K562 (cell line): ENCODE data around the gene PIP4K2A. TPM values are rescaled to one million over a fixed set of nuclear protein-coding genes. Genes with fewer than 3 reads are reported as not detected.

ENCODE experiments used
- ARID2 ChIP-seq: fragments of 450-650 bp; IDR thresholded peaks from 2 replicates; pipeline ENCODE4 v1.6.1; 2017; ENCODE audit warnings: antibody characterized with exemption, mild to moderate bottlenecking
- CBFB ChIP-seq: sonication (generic); formaldehyde crosslinking; IDR thresholded peaks from 2 replicates; pipeline ENCODE4 v1.4.0; 2020; ENCODE audit warnings: mild to moderate bottlenecking, missing genetic modification reagents
- IFI16 ChIP-seq: fragments of 250-450 bp; sonication (Bioruptor Pico); IDR thresholded peaks from 2 replicates; pipeline ENCODE4 v2.1.2; 2022; ENCODE audit warnings: mild to moderate bottlenecking, inconsistent platforms
- MCM3 ChIP-seq: fragments of 450-650 bp; IDR thresholded peaks from 2 replicates; pipeline ENCODE4 v1.6.1; 2016
- SP2 ChIP-seq: IDR thresholded peaks from 2 replicates; pipeline ENCODE4 v1.6.1; 2011; ENCODE audit warnings: mild to moderate bottlenecking, low read depth, low read length, moderate library complexity; ENCODE audit not compliant: poor library complexity, severe bottlenecking; ENCODE audit errors: extremely low read depth
- STAT5B ChIP-seq: fragments of 250-450 bp; sonication (Bioruptor Pico); IDR thresholded peaks from 2 replicates; pipeline ENCODE4 v1.8.0; 2021; ENCODE audit warnings: mild to moderate bottlenecking, inconsistent platforms
- polyA plus RNA-seq, 8 experiments: library from polyadenylated mRNA; depleted of rRNA in 4 of 8; stranded (reverse) in 5 of 8; unstranded in 3 of 8; fragments of >200 nt; fragmentation: Nextera tagmentation in 2 of 8; fragmentation: Illumina TruSeq in 1 of 8; extraction: Ambion mirVana in 2 of 8; extraction: Trizol in 1 of 8; gene quantifications; 2 replicates each; pipeline versions ENCODE4 v1.2.1 to v1.2.3, GENCODE V29; 2011 to 2014; ENCODE audit warnings: inconsistent platforms in 1 of 8, missing spikeins in 1 of 8
- total RNA-seq, 7 experiments: library from RNA; depleted of rRNA in 6 of 7; stranded (reverse); fragments of >200 nt in 6 of 7; fragmentation: Illumina TruSeq in 2 of 7; extraction: Trizol in 2 of 7; gene quantifications; 2 replicates each; pipeline versions ENCODE4 v1.2.1 to v1.2.3, GENCODE V29; 2011 to 2021; ENCODE audit warnings: low replicate concordance in 1 of 7
- TF ChIP-seq, protein P1 (sequence below): fragments of 450-650 bp; IDR thresholded peaks from 2 replicates; pipeline ENCODE4 v1.6.1; 2016; ENCODE audit warnings: mild to moderate bottlenecking, moderate library complexity
- TF ChIP-seq, protein P2 (sequence below): sonication (generic); formaldehyde crosslinking; IDR thresholded peaks from 2 replicates; pipeline ENCODE4 v1.8.1; 2023; ENCODE audit warnings: mild to moderate bottlenecking, missing genetic modification reagents, moderate library complexity

Gene PIP4K2A
- total and polyA plus RNA-seq, 9 of the 15 experiments (the other 6 are each of a cell fraction or from before 2014, with no cell fraction given): 35.6 to 117 (median 71.9) TPM

GRCh38 chr10:22669163-22669711 lies 45.1 kb downstream of the PIP4K2A start (continued):
- TF ChIP-seq, protein P1, sequence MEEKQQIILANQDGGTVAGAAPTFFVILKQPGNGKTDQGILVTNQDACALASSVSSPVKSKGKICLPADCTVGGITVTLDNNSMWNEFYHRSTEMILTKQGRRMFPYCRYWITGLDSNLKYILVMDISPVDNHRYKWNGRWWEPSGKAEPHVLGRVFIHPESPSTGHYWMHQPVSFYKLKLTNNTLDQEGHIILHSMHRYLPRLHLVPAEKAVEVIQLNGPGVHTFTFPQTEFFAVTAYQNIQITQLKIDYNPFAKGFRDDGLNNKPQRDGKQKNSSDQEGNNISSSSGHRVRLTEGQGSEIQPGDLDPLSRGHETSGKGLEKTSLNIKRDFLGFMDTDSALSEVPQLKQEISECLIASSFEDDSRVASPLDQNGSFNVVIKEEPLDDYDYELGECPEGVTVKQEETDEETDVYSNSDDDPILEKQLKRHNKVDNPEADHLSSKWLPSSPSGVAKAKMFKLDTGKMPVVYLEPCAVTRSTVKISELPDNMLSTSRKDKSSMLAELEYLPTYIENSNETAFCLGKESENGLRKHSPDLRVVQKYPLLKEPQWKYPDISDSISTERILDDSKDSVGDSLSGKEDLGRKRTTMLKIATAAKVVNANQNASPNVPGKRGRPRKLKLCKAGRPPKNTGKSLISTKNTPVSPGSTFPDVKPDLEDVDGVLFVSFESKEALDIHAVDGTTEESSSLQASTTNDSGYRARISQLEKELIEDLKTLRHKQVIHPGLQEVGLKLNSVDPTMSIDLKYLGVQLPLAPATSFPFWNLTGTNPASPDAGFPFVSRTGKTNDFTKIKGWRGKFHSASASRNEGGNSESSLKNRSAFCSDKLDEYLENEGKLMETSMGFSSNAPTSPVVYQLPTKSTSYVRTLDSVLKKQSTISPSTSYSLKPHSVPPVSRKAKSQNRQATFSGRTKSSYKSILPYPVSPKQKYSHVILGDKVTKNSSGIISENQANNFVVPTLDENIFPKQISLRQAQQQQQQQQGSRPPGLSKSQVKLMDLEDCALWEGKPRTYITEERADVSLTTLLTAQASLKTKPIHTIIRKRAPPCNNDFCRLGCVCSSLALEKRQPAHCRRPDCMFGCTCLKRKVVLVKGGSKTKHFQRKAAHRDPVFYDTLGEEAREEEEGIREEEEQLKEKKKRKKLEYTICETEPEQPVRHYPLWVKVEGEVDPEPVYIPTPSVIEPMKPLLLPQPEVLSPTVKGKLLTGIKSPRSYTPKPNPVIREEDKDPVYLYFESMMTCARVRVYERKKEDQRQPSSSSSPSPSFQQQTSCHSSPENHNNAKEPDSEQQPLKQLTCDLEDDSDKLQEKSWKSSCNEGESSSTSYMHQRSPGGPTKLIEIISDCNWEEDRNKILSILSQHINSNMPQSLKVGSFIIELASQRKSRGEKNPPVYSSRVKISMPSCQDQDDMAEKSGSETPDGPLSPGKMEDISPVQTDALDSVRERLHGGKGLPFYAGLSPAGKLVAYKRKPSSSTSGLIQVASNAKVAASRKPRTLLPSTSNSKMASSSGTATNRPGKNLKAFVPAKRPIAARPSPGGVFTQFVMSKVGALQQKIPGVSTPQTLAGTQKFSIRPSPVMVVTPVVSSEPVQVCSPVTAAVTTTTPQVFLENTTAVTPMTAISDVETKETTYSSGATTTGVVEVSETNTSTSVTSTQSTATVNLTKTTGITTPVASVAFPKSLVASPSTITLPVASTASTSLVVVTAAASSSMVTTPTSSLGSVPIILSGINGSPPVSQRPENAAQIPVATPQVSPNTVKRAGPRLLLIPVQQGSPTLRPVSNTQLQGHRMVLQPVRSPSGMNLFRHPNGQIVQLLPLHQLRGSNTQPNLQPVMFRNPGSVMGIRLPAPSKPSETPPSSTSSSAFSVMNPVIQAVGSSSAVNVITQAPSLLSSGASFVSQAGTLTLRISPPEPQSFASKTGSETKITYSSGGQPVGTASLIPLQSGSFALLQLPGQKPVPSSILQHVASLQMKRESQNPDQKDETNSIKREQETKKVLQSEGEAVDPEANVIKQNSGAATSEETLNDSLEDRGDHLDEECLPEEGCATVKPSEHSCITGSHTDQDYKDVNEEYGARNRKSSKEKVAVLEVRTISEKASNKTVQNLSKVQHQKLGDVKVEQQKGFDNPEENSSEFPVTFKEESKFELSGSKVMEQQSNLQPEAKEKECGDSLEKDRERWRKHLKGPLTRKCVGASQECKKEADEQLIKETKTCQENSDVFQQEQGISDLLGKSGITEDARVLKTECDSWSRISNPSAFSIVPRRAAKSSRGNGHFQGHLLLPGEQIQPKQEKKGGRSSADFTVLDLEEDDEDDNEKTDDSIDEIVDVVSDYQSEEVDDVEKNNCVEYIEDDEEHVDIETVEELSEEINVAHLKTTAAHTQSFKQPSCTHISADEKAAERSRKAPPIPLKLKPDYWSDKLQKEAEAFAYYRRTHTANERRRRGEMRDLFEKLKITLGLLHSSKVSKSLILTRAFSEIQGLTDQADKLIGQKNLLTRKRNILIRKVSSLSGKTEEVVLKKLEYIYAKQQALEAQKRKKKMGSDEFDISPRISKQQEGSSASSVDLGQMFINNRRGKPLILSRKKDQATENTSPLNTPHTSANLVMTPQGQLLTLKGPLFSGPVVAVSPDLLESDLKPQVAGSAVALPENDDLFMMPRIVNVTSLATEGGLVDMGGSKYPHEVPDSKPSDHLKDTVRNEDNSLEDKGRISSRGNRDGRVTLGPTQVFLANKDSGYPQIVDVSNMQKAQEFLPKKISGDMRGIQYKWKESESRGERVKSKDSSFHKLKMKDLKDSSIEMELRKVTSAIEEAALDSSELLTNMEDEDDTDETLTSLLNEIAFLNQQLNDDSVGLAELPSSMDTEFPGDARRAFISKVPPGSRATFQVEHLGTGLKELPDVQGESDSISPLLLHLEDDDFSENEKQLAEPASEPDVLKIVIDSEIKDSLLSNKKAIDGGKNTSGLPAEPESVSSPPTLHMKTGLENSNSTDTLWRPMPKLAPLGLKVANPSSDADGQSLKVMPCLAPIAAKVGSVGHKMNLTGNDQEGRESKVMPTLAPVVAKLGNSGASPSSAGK: no peak; the same call in 1 of the 2 replicates
- no peak for TF ChIP-seq IFI16
- TF ChIP-seq, protein P2, sequence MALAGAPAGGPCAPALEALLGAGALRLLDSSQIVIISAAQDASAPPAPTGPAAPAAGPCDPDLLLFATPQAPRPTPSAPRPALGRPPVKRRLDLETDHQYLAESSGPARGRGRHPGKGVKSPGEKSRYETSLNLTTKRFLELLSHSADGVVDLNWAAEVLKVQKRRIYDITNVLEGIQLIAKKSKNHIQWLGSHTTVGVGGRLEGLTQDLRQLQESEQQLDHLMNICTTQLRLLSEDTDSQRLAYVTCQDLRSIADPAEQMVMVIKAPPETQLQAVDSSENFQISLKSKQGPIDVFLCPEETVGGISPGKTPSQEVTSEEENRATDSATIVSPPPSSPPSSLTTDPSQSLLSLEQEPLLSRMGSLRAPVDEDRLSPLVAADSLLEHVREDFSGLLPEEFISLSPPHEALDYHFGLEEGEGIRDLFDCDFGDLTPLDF (CRISPR knock-in tag): no peak
- no peak for TF ChIP-seq ARID2
- TF ChIP-seq MCM3: no peak
- no peak for TF ChIP-seq SP2
- no peak for TF ChIP-seq STAT5B (CRISPR knock-in tag)
- TF ChIP-seq CBFB (CRISPR knock-in tag): no peak
